ENCODE results near the gene PCGF1.

DNA sequence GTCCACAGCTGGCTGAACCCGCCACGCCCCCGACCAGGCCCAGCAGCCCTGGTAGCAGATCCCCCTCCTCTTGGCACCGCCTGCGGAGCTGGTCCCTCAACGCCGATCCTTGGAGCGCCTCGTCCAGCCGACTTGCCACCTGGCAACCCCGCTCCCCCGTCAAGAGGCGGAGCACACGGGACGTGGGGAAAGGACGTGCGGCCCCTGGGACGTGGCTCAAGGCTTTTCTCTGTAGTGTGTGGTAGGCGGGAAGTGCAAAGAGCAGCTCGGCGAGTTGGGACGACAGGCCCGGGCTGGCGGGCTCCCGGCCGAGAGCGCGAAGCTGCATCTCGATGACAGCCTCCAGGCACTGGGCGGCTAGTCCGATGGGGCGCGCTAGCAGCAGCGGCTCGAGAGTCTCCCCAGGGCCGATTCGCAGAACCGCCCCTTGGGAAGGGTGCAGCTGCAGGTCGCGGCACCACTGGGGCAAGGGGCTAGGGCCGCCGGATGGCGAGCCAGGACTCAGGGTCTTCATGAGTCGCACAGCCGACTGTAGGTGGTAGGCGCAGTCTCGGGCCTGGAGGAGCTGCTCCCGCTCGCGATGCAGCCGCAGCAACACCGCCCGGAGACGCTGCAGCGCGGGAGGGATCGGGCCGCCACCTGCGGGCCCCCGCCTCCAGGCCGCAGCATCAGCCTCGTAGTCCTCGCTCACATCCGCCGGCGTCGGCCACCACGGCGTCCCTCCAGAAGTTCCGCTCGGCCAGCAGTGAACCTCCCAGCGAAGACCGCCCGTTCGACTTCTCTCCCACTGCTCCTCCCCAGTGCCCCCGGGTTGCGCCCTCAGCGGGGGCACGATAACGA, 25.3 kb downstream of the PCGF1 start:
- no peak for TF ChIP-seq EZH2phosphoT487 (IDR thresholded peaks at IDR 0.05; ENCODE audit: borderline replicate concordance, low read depth, low read length)
- TF ChIP-seq, protein P1, sequence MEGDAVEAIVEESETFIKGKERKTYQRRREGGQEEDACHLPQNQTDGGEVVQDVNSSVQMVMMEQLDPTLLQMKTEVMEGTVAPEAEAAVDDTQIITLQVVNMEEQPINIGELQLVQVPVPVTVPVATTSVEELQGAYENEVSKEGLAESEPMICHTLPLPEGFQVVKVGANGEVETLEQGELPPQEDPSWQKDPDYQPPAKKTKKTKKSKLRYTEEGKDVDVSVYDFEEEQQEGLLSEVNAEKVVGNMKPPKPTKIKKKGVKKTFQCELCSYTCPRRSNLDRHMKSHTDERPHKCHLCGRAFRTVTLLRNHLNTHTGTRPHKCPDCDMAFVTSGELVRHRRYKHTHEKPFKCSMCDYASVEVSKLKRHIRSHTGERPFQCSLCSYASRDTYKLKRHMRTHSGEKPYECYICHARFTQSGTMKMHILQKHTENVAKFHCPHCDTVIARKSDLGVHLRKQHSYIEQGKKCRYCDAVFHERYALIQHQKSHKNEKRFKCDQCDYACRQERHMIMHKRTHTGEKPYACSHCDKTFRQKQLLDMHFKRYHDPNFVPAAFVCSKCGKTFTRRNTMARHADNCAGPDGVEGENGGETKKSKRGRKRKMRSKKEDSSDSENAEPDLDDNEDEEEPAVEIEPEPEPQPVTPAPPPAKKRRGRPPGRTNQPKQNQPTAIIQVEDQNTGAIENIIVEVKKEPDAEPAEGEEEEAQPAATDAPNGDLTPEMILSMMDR (conservative IDR thresholded peaks at IDR 0.05; ENCODE audit: low read length): no peak
